Retinal pigment epithelial cell (primary cell): ENCODE data around the gene PTPN14.

Experiments used
- DNase-seq: peaks from one replicate; pipeline ENCODE4 v3.0.0-alpha.2; 2010; ENCODE audit warnings: low read depth
- H3K4me3 ChIP-seq: 2 replicates; pipeline ENCODE4 v1.5.1; 2011; ENCODE audit warnings: mild to moderate bottlenecking, low read length, control low read depth, moderate library complexity
- CTCF ChIP-seq: conservative IDR thresholded peaks from 2 replicates; pipeline ENCODE4 v1.5.1; 2011; ENCODE audit warnings: low read depth, low read length, control low read depth, inconsistent platforms

Gene PTPN14

GRCh38 chr1:214454569-214455396, 96.6 kb downstream of the PTPN14 start:
- no peak overlapping the region for H3K4me3 ChIP-seq
- TF ChIP-seq CTCF, result no peak
- DNase-seq, result peak; percentile 53

- H3K4me3 ChIP-seq, result no peak overlapping the region
- DNase-seq, result no peak
- no peak for TF ChIP-seq CTCF
Observed at GRCh38 chr1:214453109-214453722, 98.2 kb downstream of the PTPN14 start.

GRCh38 chr1:214452152-214452784, 99.1 kb downstream of the PTPN14 start:
- H3K4me3 ChIP-seq, result no peak overlapping the region
- no peak for DNase-seq
- peak; percentile 40 for TF ChIP-seq CTCF

- DNase-seq, result no peak
- H3K4me3 ChIP-seq, result no peak overlapping the region
- no peak for TF ChIP-seq CTCF
Observed at GRCh38 chr1:214451596-214451995, 99.8 kb downstream of the PTPN14 start.

GRCh38 chr1:214449371-214449770, 102.0 kb downstream of the PTPN14 start:
- no peak for TF ChIP-seq CTCF
- DNase-seq, result no peak
- no peak overlapping the region for H3K4me3 ChIP-seq

DNA sequence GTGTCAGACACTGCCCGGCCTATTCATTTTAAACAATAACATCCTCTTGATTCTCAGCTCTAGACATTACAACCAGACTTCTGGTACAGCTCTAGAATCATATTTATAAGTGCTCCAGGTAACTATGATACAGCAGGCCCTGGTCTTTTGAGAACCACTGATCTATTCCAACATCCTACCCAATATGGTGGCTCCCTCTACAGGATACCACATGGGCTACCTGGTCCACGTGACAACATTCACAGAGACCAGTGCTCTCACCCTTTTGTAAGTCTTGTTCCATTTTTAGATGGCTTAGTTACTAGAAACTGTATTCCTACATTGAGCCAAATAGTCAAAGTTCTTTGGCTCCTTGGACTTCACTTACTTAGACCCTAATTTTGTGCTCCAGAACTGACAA, 102.9 kb downstream of the PTPN14 start:
- DNase-seq, result no peak
- no peak overlapping the region for H3K4me3 ChIP-seq
- TF ChIP-seq CTCF, result no peak

DNA sequence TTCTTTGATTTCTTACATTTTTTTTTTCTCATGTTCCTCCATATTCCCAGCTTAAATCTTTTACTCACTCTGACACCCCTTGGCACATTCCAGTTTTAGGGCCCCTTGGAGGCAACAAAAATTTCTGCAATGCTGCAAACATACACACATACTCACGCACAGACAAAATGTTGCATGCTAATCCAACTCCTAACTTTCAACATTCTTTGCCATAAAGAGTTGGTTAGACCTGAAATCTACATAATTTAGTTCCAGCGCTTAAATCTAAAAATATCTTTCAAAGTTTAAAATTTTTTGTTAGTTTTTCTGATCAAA, 103.9 kb downstream of the PTPN14 start:
- TF ChIP-seq CTCF, result no peak
- H3K4me3 ChIP-seq, result peak overlapping the region; percentile 29
- DNase-seq, result no peak
